Fibroblast of gingiva (primary cell): Measurements from ENCODE around the gene TMEM80.

Experiments used
- DNase-seq: peaks from one replicate; pipeline ENCODE4 v3.0.0-alpha.2; 2011; ENCODE audit warnings: low read depth

Gene TMEM80

GRCh38 chr11:699753-700152, 4.1 kb downstream of the TMEM80 start:
- DNase-seq = no peak

GRCh38 chr11:701741-702461, 6.3 kb downstream of the TMEM80 start:
- DNase-seq = no peak

- DNase-seq = peak; percentile 46
Measured at GRCh38 chr11:702462-703461, 7.1 kb downstream of the TMEM80 start.

- no peak for DNase-seq
Measured at GRCh38 chr11:703506-703905, 7.9 kb downstream of the TMEM80 start.

GRCh38 chr11:704228-704674, 8.6 kb downstream of the TMEM80 start:
- no peak for DNase-seq

GRCh38 chr11:704781-705645, 9.4 kb downstream of the TMEM80 start:
- no peak for DNase-seq

- DNase-seq = no peak
Measured at GRCh38 chr11:705646-706438, 10.2 kb downstream of the TMEM80 start, which contains the start of gene EPS8L2. Gene EPS8L2 (plus strand): TSS chr11:706231. CDS start chr11:709408, 3,177 bp downstream.

GRCh38 chr11:706439-706956, 10.9 kb downstream of the TMEM80 start:
- no peak for DNase-seq

- DNase-seq = peak; percentile 62
Measured at GRCh38 chr11:706957-707816, 11.6 kb downstream of the TMEM80 start.

GRCh38 chr11:707817-708420, 12.3 kb downstream of the TMEM80 start:
- DNase-seq = no peak

GRCh38 chr11:708511-708910, 12.9 kb downstream of the TMEM80 start:
- no peak for DNase-seq

GRCh38 chr11:709109-709997, 13.7 kb downstream of the TMEM80 start:
- DNase-seq = no peak

- no peak for DNase-seq
Measured at GRCh38 chr11:714436-714835, 18.8 kb downstream of the TMEM80 start.

- DNase-seq = no peak
Measured at GRCh38 chr11:719214-720016, 23.8 kb downstream of the TMEM80 start.

- DNase-seq = no peak
Measured at GRCh38 chr11:720017-720641, 24.5 kb downstream of the TMEM80 start.

GRCh38 chr11:720642-721246, 25.1 kb downstream of the TMEM80 start:
- no peak for DNase-seq
